Ishikawa (cell line): ENCODE measurements around the gene MPZL3.

Experiments used
- CEBPB ChIP-seq: IDR thresholded peaks from 2 replicates; pipeline ENCODE4 v1.6.1; 2012
- CREB1 ChIP-seq: IDR thresholded peaks from 2 replicates; pipeline ENCODE4 v1.6.1; 2012; ENCODE audit warnings: low read depth
- EGR1 ChIP-seq: IDR thresholded peaks from 2 replicates; pipeline ENCODE4 v1.6.1; 2012
- EP300 ChIP-seq: IDR thresholded peaks from 2 replicates; pipeline ENCODE4 v1.6.1; 2012; ENCODE audit warnings: borderline replicate concordance
- FOXM1 ChIP-seq: IDR thresholded peaks from 2 replicates; pipeline ENCODE4 v1.6.1; 2012; ENCODE audit warnings: low read depth, borderline replicate concordance
- MAX ChIP-seq: IDR thresholded peaks from 2 replicates; pipeline ENCODE4 v1.6.1; 2012
- NFIC ChIP-seq: IDR thresholded peaks from 2 replicates; pipeline ENCODE4 v1.6.1; 2012
- RAD21 ChIP-seq: IDR thresholded peaks from 2 replicates; pipeline ENCODE4 v1.6.1; 2012; ENCODE audit warnings: low read depth
- REST ChIP-seq: IDR thresholded peaks from 2 replicates; pipeline ENCODE4 v1.6.1; 2012; ENCODE audit warnings: low read depth, mild to moderate bottlenecking
- TAF1 ChIP-seq: IDR thresholded peaks from 2 replicates; pipeline ENCODE4 v1.6.1; 2012; ENCODE audit warnings: low read depth, mild to moderate bottlenecking
- TCF12 ChIP-seq: IDR thresholded peaks from 2 replicates; pipeline ENCODE4 v1.6.1; 2012; ENCODE audit warnings: low read depth
- TEAD4 ChIP-seq: IDR thresholded peaks from 2 replicates; pipeline ENCODE4 v1.6.1; 2012
- USF1 ChIP-seq: IDR thresholded peaks from 2 replicates; pipeline ENCODE4 v1.6.1; 2012
- YY1 ChIP-seq: IDR thresholded peaks from 2 replicates; pipeline ENCODE4 v1.6.1; 2012; ENCODE audit warnings: low read depth
- ZBTB7A ChIP-seq: IDR thresholded peaks from 2 replicates; pipeline ENCODE4 v1.6.1; 2012; ENCODE audit warnings: low read depth

Gene MPZL3

GRCh38 chr11:118265954-118266353, 13.8 kb upstream of the MPZL3 start:
- no peak for TF ChIP-seq EGR1
- TF ChIP-seq NFIC, result peak; percentile 43

- TF ChIP-seq TEAD4 (no peak), ZBTB7A (no peak), CEBPB (no peak), CREB1 (no peak), REST (no peak), USF1 (no peak), RAD21 (no peak), FOXM1 (no peak), MAX (no peak), NFIC (no peak), TAF1 (no peak), EGR1 (no peak)
Observed at GRCh38 chr11:118264569-118265465, 12.7 kb upstream of the MPZL3 start.

GRCh38 chr11:118263695-118264568, 11.8 kb upstream of the MPZL3 start, which contains the start of gene MPZL2:
Gene MPZL2, minus strand, starts transcription at chr11:118264297. Its CDS starts 144 bp downstream, at chr11:118264153.
- TF ChIP-seq EGR1 (no peak), USF1 (peak; percentile 48; the same call in 1 of the 2 replicates), NFIC (peak; percentile 55; the same call in 1 of the 2 replicates), REST (no peak), YY1 (no peak), MAX (peak; percentile 71), CEBPB (no peak), TCF12 (no peak; the same call in 1 of the 2 replicates), EP300 (peak; percentile 11; the same call in 1 of the 2 replicates), TAF1 (peak; percentile 46), TEAD4 (peak; percentile 35; the same call in 1 of the 2 replicates), FOXM1 (0 out of 2 replicates have a peak, but pooled peaks have one; percentile 20), RAD21 (peak; percentile 31; the same call in 1 of the 2 replicates), CREB1 (no peak), ZBTB7A (no peak; the same call in 1 of the 2 replicates)

- no peak for TF ChIP-seq TEAD4
- no peak for TF ChIP-seq CREB1
- no peak for TF ChIP-seq ZBTB7A
- no peak for TF ChIP-seq TCF12
- no peak for TF ChIP-seq EP300
- no peak for TF ChIP-seq MAX
- TF ChIP-seq USF1, result no peak
- no peak for TF ChIP-seq FOXM1
- no peak for TF ChIP-seq CEBPB
- no peak for TF ChIP-seq REST
- no peak for TF ChIP-seq TAF1
- TF ChIP-seq NFIC, result no peak
Observed at GRCh38 chr11:118263112-118263511, 10.9 kb upstream of the MPZL3 start.
